Measurements from ENCODE around the gene USP46.

GRCh38 chr4:52684896-52685295, 25.8 kb upstream of the USP46 start:
- TF ChIP-seq RXRA (IDR thresholded peaks at IDR 0.05; ENCODE audit: insufficient read depth, low read depth, low read length) (no peak), CTCF (IDR thresholded peaks at IDR 0.05; ENCODE audit: control extremely low read depth in 1 of 3, insufficient read depth in 1 of 3, low read depth in 1 of 3, low read length in 3 of 3) (no peak), NRF1 (IDR thresholded peaks at IDR 0.05; ENCODE audit: low read depth, low read length) (no peak), CEBPB (IDR thresholded peaks at IDR 0.05; ENCODE audit: low read depth, low read length) (no peak), GTF2F1 (IDR thresholded peaks at IDR 0.05; ENCODE audit: borderline replicate concordance, low read depth, low read length) (no peak), POLR2A (IDR thresholded peaks at IDR 0.05; ENCODE audit: control extremely low read depth in 1 of 2, low read depth in 2 of 2, low read length in 2 of 2) (no peak), SRF (IDR thresholded peaks at IDR 0.05; ENCODE audit: low read depth, low read length) (no peak), HDAC2 (IDR thresholded peaks at IDR 0.05; ENCODE audit: borderline replicate concordance in 1 of 2, low read depth in 2 of 2, low read length in 2 of 2) (no peak)
